CD14-positive monocyte (primary cell): ENCODE data around the gene UBE2I. TPM values are rescaled to one million over a fixed set of nuclear protein-coding genes. Genes with fewer than 3 reads are reported as not detected.

Experiments
- DNase-seq, 3 donors: peaks; one replicate each; pipeline ENCODE4 v3.0.0-alpha.2; 2011 to 2022
- H2AFZ ChIP-seq: 2 replicates; pipeline ENCODE4 v1.6.0; 2012; ENCODE audit warnings: mild to moderate bottlenecking, low read depth, low read length, inconsistent platforms; ENCODE audit not compliant: insufficient read depth, poor library complexity, severe bottlenecking
- H3K27ac ChIP-seq, 2 donors: 1 replicate in 1 of 2; 2 replicates in 1 of 2; pipeline ENCODE4 v1.5.1; 2012 to 2013; ENCODE audit warnings: low read length in 2 of 2, control low read depth in 1 of 2, inconsistent platforms in 1 of 2, low read depth in 1 of 2, mild to moderate bottlenecking in 1 of 2
- H3K27me3 ChIP-seq, 2 donors: one replicate each; pipeline versions ENCODE4 v1.6.0 to v1.6.1; 2011 to 2013; ENCODE audit warnings: low read length in 2 of 2; ENCODE audit not compliant: control insufficient read depth in 2 of 2, insufficient read depth in 2 of 2
- H3K36me3 ChIP-seq, 2 donors: replicated peaks in 1 of 2; 1 replicate in 1 of 2; 2 replicates in 1 of 2; pipeline versions ENCODE4 v1.5.1 to v1.6.1; 2012 to 2013; ENCODE audit warnings: low read length in 2 of 2, control low read depth in 1 of 2, inconsistent platforms in 1 of 2, mild to moderate bottlenecking in 1 of 2; ENCODE audit not compliant: insufficient read depth in 2 of 2, control insufficient read depth in 1 of 2
- H3K4me1 ChIP-seq, 2 donors: 1 replicate in 1 of 2; 2 replicates in 1 of 2; pipeline versions ENCODE4 v1.5.1 to v1.6.1; 2012 to 2013; ENCODE audit warnings: low read length in 2 of 2, control low read depth in 1 of 2, inconsistent platforms in 1 of 2, mild to moderate bottlenecking in 1 of 2, moderate library complexity in 1 of 2; ENCODE audit not compliant: insufficient read depth in 2 of 2, control insufficient read depth in 1 of 2
- H3K4me2 ChIP-seq: replicated peaks from 2 replicates; pipeline ENCODE3; 2012; ENCODE audit warnings: low read length, moderate library complexity, mild to moderate bottlenecking; ENCODE audit not compliant: poor library complexity, severe bottlenecking; ENCODE audit errors: extremely low read depth
- H3K4me3 ChIP-seq, 3 experiments: fragments of 200-600 bp in 1 of 3; sonication (generic) in 1 of 3; replicated peaks in 1 of 3; 1 replicate in 2 of 3; 2 replicates in 1 of 3; pipeline ENCODE4 v1.5.1; 2011 to 2013; ENCODE audit warnings: low read length in 3 of 3, mild to moderate bottlenecking in 3 of 3, control low read depth in 2 of 3, low read depth in 2 of 3, inconsistent platforms in 1 of 3, moderate library complexity in 1 of 3
- H3K79me2 ChIP-seq: 2 replicates; pipeline ENCODE4 v1.6.0; 2012; ENCODE audit warnings: mild to moderate bottlenecking, control low read depth, inconsistent platforms, low read length, moderate library complexity; ENCODE audit not compliant: insufficient read depth
- H3K9ac ChIP-seq: 2 replicates; pipeline ENCODE4 v1.6.0; 2017; ENCODE audit warnings: low read length, mild to moderate bottlenecking; ENCODE audit not compliant: insufficient read depth, poor library complexity, severe bottlenecking
- H3K9me3 ChIP-seq, 2 donors: replicated peaks in 1 of 2; 1 replicate in 1 of 2; 2 replicates in 1 of 2; pipeline versions ENCODE4 v1.5.1 to v1.6.1; 2012 to 2013; ENCODE audit warnings: low read length in 2 of 2, control low read depth in 1 of 2; ENCODE audit not compliant: control insufficient read depth in 1 of 2, insufficient read depth in 1 of 2
- H4K20me1 ChIP-seq: 2 replicates; pipeline ENCODE4 v1.6.0; 2012; ENCODE audit warnings: mild to moderate bottlenecking, low read length, control low read depth, moderate library complexity; ENCODE audit not compliant: insufficient read depth
- H3K27ac Mint-ChIP-seq, 7 donors: one replicate each; pipeline ENCODE4 v1.8.0; 2020; ENCODE audit warnings: mild to moderate bottlenecking in 7 of 7, mixed read lengths in 7 of 7, moderate library complexity in 6 of 7, inconsistent platforms in 2 of 7
- H3K27me3 Mint-ChIP-seq, 3 donors: one replicate each; pipeline ENCODE4 v1.8.0; 2021 to 2022; ENCODE audit warnings: low read depth in 3 of 3, mild to moderate bottlenecking in 3 of 3, mixed read lengths in 3 of 3, moderate library complexity in 3 of 3, inconsistent platforms in 1 of 3
- H3K36me3 Mint-ChIP-seq, 2 donors: one replicate each; pipeline ENCODE4 v1.8.0; 2020; ENCODE audit warnings: mixed read lengths in 2 of 2, inconsistent platforms in 1 of 2, mild to moderate bottlenecking in 1 of 2
- H3K4me1 Mint-ChIP-seq: one replicate; pipeline ENCODE4 v1.8.0; 2020; ENCODE audit warnings: mild to moderate bottlenecking, mixed read lengths
- H3K4me3 Mint-ChIP-seq, 2 donors: one replicate each; pipeline ENCODE4 v1.8.0; 2020; ENCODE audit warnings: mild to moderate bottlenecking in 2 of 2, mixed read lengths in 2 of 2, moderate library complexity in 1 of 2
- H3K9me3 Mint-ChIP-seq, 7 donors: one replicate each; pipeline ENCODE4 v1.8.0; 2020 to 2022; ENCODE audit warnings: mixed read lengths in 7 of 7, mild to moderate bottlenecking in 6 of 7, moderate library complexity in 6 of 7, inconsistent platforms in 2 of 7
- CTCF ChIP-seq: fragments of 200-600 bp; IDR thresholded peaks from one replicate; pipeline ENCODE4 v1.8.0; 2022; ENCODE audit warnings: antibody characterized with exemption, mild to moderate bottlenecking
- WGBS: methylation state at CpG from one replicate; pipeline ENCODE4 v1.1.5; 2013; ENCODE audit warnings: missing lambda C conversion rate; ENCODE audit not compliant: insufficient coverage; 5-methylcytosine and 5-hydroxymethylcytosine counted together
- intact Hi-C, 2 donors: fragments of 100-400 bp; cut with micrococcal nuclease; formaldehyde crosslinking; loops; one replicate each; pipeline versions ENCODE4 v1.15.0 to v1.15.1; 2023
- polyA plus RNA-seq, 3 donors: library from polyadenylated mRNA; depleted of rRNA in 1 of 3; unstranded in 2 of 3; stranded (reverse) in 1 of 3; fragments of 300-500 nt in 2 of 3; fragments of >200 nt in 1 of 3; fragmentation: Illumina TruSeq in 2 of 3; gene quantifications; 1 replicate in 2 of 3; 2 replicates in 1 of 3; pipeline ENCODE4 v1.2.3, GENCODE V29; 2012 to 2021

The UBE2I gene
- polyA plus RNA-seq, 3 donors, result 76.8 to 112 (median 88.8) TPM

- H3K36me3 Mint-ChIP-seq, result no peaks in the 10 kb centered on the region
- H3K27me3 ChIP-seq, result peaks cover 0 to 37% of the 10 kb centered on the region in 2 donors
- 5% methylated on average over 14 of the region's 22 CpGs for WGBS
Observed at GRCh38 chr16:1290063-1290501, 19.4 kb upstream of the UBE2I start.

DNA sequence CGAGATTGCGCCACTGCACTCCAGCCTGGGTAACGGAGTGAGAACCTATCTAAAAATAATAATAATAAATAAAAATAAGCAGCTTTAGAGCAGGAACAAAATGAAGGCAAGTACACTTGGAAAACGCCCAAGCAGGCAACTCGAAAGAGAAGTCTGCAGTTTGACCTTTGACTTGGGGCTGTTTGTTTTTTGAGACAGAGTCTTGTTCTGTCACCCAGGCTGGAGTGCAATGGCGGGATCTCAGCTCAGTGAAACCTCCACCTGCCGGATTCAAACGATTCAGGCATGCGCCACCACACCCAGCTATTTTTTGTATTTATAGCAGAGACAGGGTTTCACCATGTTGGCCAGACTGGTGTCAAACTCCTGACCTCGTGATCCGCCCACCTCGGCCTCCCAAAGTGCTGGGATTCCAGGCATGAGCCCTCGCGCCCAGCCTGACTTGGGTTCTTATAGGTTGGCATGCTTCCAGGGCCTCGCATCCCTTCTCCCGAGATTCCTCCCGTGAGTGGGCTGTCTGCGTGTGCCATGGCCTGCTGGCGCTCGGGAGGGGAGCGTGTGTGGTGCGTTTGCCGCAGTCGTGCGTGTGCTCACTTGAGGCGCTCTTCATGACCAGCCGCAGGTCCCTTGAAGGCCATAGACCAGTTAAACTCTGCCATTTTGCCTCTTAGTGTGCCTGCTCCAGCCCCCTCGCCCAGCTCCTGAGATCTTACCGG, 18.4 kb upstream of the UBE2I start:
- Histone ChIP-seq H2AFZ (no peak overlapping the region), H3K9me3 (no peaks in the 10 kb centered on the region), H4K20me1 (no peaks in the 10 kb centered on the region), H3K4me1 (peaks cover 10 to 11% of the 10 kb centered on the region in 2 donors), H3K4me2 (no peak overlapping the region), H3K27me3 (peaks cover 0 to 37% of the 10 kb centered on the region in 2 donors), H3K4me3 (no peak overlapping the region), H3K27ac (no peak overlapping the region), H3K79me2 (no peaks in the 10 kb centered on the region), H3K36me3 (no peaks in the 10 kb centered on the region), H3K9ac (no peak overlapping the region)
- H3K4me1 Mint-ChIP-seq, result peaks cover 12% of the 10 kb centered on the region
- WGBS, result 85% methylated on average over 21 of the region's 29 CpGs
- peaks cover 0 to 2% (median 0%) of the 10 kb centered on the region in 7 donors for H3K9me3 Mint-ChIP-seq
- H3K27me3 Mint-ChIP-seq, result peaks cover 46 to 76% (median 58%) of the 10 kb centered on the region in 3 donors
- no peaks in the 10 kb centered on the region for H3K36me3 Mint-ChIP-seq
- intact Hi-C loops, result no loop called here
- no peak overlapping the region for H3K27ac Mint-ChIP-seq
- H3K4me3 Mint-ChIP-seq, result peak overlapping the region in 1 of 2 donors; percentile 57
- TF ChIP-seq CTCF, result no peak
- DNase-seq, result no peak

More at GRCh38 chr16:1290063-1290501, 19.4 kb upstream of the UBE2I start:
- Histone ChIP-seq H3K79me2 (no peaks in the 10 kb centered on the region), H3K4me2 (peak overlapping the region; percentile 43), H3K36me3 (no peaks in the 10 kb centered on the region), H3K9me3 (no peaks in the 10 kb centered on the region), H4K20me1 (no peaks in the 10 kb centered on the region), H2AFZ (no peak overlapping the region), H3K9ac (no peak overlapping the region), H3K4me3 (no peak overlapping the region), H3K4me1 (peaks cover 10 to 11% of the 10 kb centered on the region in 2 donors), H3K27ac (no peak overlapping the region)
- no peak for TF ChIP-seq CTCF
- Mint-ChIP-seq H3K27ac (no peak overlapping the region), H3K4me1 (peaks cover 12% of the 10 kb centered on the region), H3K27me3 (peaks cover 44 to 72% (median 55%) of the 10 kb centered on the region in 3 donors), H3K4me3 (peak overlapping the region; percentile 31 to 77), H3K9me3 (peaks cover 0 to 2% (median 0%) of the 10 kb centered on the region in 7 donors)
- intact Hi-C loops, result no loop called here
- peak in 1 of 3 donors; percentile 40 for DNase-seq
